CD4-positive, alpha-beta T cell (primary cell): ENCODE data around the gene UNC119. TPM values are rescaled to one million over a fixed set of nuclear protein-coding genes. Genes with fewer than 3 reads are reported as not detected.
"Not testable (repeated sequence)": the region's sequence is repeated elsewhere in the genome, so short reads cannot be mapped to it uniquely, and the experiment has no call there.

Experiments used
- ATAC-seq: fragments of 200-7000 bp; cut with Tn5 transposase; one replicate; pipeline ENCODE4 v1.10.0; 2022; ENCODE audit warnings: mild to moderate bottlenecking; ENCODE audit not compliant: poor library complexity
- CTCF ChIA-PET: fragments of 350-600 bp; sonication (Branson Sonifier 250); formaldehyde crosslinking; loops from one replicate; lab custom pipeline; 2021; ENCODE audit warnings: antibody characterized with exemption, inconsistent platforms; lab: Charles Lee
- POLR2A ChIA-PET: fragments of 350-600 bp; sonication (Branson Sonifier 250); formaldehyde crosslinking; loops from one replicate; lab custom pipeline; 2021; ENCODE audit warnings: antibody characterized with exemption, inconsistent platforms; lab: Charles Lee
- DNase-seq, 14 experiments: peaks; one replicate each; pipeline ENCODE4 v3.0.0-alpha.2; 2013 to 2020; ENCODE audit warnings: mixed read lengths in 2 of 14
- H3K27ac ChIP-seq, 2 donors: one replicate each; pipeline versions ENCODE4 v1.5.1 to v1.7.0; 2013; ENCODE audit warnings: low read length in 2 of 2, low read depth in 1 of 2, mild to moderate bottlenecking in 1 of 2
- H3K27me3 ChIP-seq, 2 experiments: 1 replicate in 1 of 2; 2 replicates in 1 of 2; pipeline versions ENCODE4 v1.6.1 to v1.7.0; 2013; ENCODE audit warnings: low read length in 2 of 2, control low read depth in 1 of 2, mild to moderate bottlenecking in 1 of 2, moderate library complexity in 1 of 2; ENCODE audit not compliant: insufficient read depth in 2 of 2, control insufficient read depth in 1 of 2
- H3K36me3 ChIP-seq: one replicate; pipeline ENCODE4 v1.6.1; 2013; ENCODE audit warnings: low read length, control low read depth; ENCODE audit not compliant: insufficient read depth
- H3K4me1 ChIP-seq: one replicate; pipeline ENCODE4 v1.6.1; 2013; ENCODE audit warnings: low read length, control low read depth; ENCODE audit not compliant: insufficient read depth
- H3K4me3 ChIP-seq: one replicate; pipeline ENCODE4 v1.5.1; 2013; ENCODE audit warnings: mild to moderate bottlenecking, low read length, moderate library complexity
- H3K9me3 ChIP-seq, 2 experiments: 1 replicate in 1 of 2; 2 replicates in 1 of 2; pipeline versions ENCODE4 v1.6.1 to v1.7.0; 2013; ENCODE audit warnings: low read length in 2 of 2, mild to moderate bottlenecking in 2 of 2, control low read depth in 1 of 2, moderate library complexity in 1 of 2; ENCODE audit not compliant: control insufficient read depth in 1 of 2, insufficient read depth in 1 of 2
- H3K27ac Mint-ChIP-seq: one replicate; pipeline ENCODE4 v1.8.0; 2020; ENCODE audit warnings: mixed read lengths
- H3K27me3 Mint-ChIP-seq: one replicate; pipeline ENCODE4 v1.8.0; 2021; ENCODE audit warnings: mixed read lengths
- H3K36me3 Mint-ChIP-seq: one replicate; pipeline ENCODE4 v1.8.0; 2021; ENCODE audit warnings: low read depth, mixed read lengths
- H3K4me1 Mint-ChIP-seq: one replicate; pipeline ENCODE4 v1.8.0; 2021; ENCODE audit warnings: low read depth, mixed read lengths
- H3K4me3 Mint-ChIP-seq: one replicate; pipeline ENCODE4 v1.8.0; 2020; ENCODE audit warnings: mild to moderate bottlenecking, mixed read lengths
- H3K9me3 Mint-ChIP-seq: one replicate; pipeline ENCODE4 v1.8.0; 2020; ENCODE audit warnings: mixed read lengths
- CTCF ChIP-seq: fragments of 200-600 bp; IDR thresholded peaks from one replicate; pipeline ENCODE4 v1.8.0; 2022; ENCODE audit warnings: antibody characterized with exemption, mild to moderate bottlenecking
- intact Hi-C, 2 experiments: fragments of 100-400 bp; cut with DNase I in 1 of 2; cut with micrococcal nuclease in 1 of 2; formaldehyde crosslinking; loops; one replicate each; pipeline versions ENCODE4 v1.15.1 to v1.9.0; 2023 to 2025; cut with DNase I, micrococcal nuclease
- total RNA-seq, 174 experiments: library from RNA in 2 of 174; stranded (reverse) in 2 of 174; gene quantifications; one replicate each; pipeline ENCODE4 v1.2.3 and lab custom pipeline; 2021 to 2026

The UNC119 gene
- total RNA-seq, 2 experiments from 2014 or later = 77.1 to 83.9 TPM

- H3K27ac Mint-ChIP-seq = no peak overlapping the region
- intact Hi-C loops = no loop called here
Measured at GRCh38 chr17:28523876-28524275, 28.5 kb downstream of the UNC119 start.

GRCh38 chr17:28523186-28523585, 29.2 kb downstream of the UNC119 start:
- ATAC-seq = no peak
- intact Hi-C loops = no loop called here
- no peaks in the 10 kb centered on the region for H3K9me3 Mint-ChIP-seq

More at GRCh38 chr17:28523876-28524275, 28.5 kb downstream of the UNC119 start:
- H3K36me3 Mint-ChIP-seq = no peaks in the 10 kb centered on the region
- H3K9me3 Mint-ChIP-seq = no peaks in the 10 kb centered on the region
- CTCF ChIA-PET = no interaction called here
- Histone ChIP-seq H3K27ac (no peak overlapping the region), H3K4me1 (no peaks in the 10 kb centered on the region), H3K27me3 (no peaks in the 10 kb centered on the region), H3K9me3 (no peaks in the 10 kb centered on the region), H3K36me3 (no peaks in the 10 kb centered on the region), H3K4me3 (no peak overlapping the region)
- no peaks in the 10 kb centered on the region for H3K27me3 Mint-ChIP-seq
- no peak for ATAC-seq
- DNase-seq = no peak
- no peak overlapping the region for H3K4me3 Mint-ChIP-seq
- POLR2A ChIA-PET = no interaction called here
- no peaks in the 10 kb centered on the region for H3K4me1 Mint-ChIP-seq
- no peak for TF ChIP-seq CTCF

GRCh38 chr17:28522281-28522680, 30.1 kb downstream of the UNC119 start:
- H3K36me3 Mint-ChIP-seq, POLR2A ChIA-PET, H3K9me3 Mint-ChIP-seq, H3K4me3 ChIP-seq, H3K9me3 ChIP-seq, intact Hi-C loops, H3K27ac ChIP-seq, ATAC-seq, H3K4me3 Mint-ChIP-seq, H3K27me3 Mint-ChIP-seq, CTCF ChIA-PET, DNase-seq, H3K4me1 ChIP-seq, H3K27me3 ChIP-seq, H3K4me1 Mint-ChIP-seq, H3K36me3 ChIP-seq, H3K27ac Mint-ChIP-seq: not testable (repeated sequence)

More at GRCh38 chr17:28523186-28523585, 29.2 kb downstream of the UNC119 start:
- no peak overlapping the region for H3K4me3 Mint-ChIP-seq
- POLR2A ChIA-PET = no interaction called here
- H3K27me3 Mint-ChIP-seq = no peaks in the 10 kb centered on the region
- CTCF ChIA-PET = no interaction called here
- no peaks in the 10 kb centered on the region for H3K4me1 ChIP-seq
- H3K4me1 Mint-ChIP-seq = no peaks in the 10 kb centered on the region
- H3K4me3 ChIP-seq = no peak overlapping the region
- H3K36me3 Mint-ChIP-seq = no peaks in the 10 kb centered on the region
- DNase-seq = no peak
- H3K27me3 ChIP-seq = no peaks in the 10 kb centered on the region
- H3K9me3 ChIP-seq = no peaks in the 10 kb centered on the region
- H3K27ac ChIP-seq = no peak overlapping the region
- H3K36me3 ChIP-seq = no peaks in the 10 kb centered on the region
- no peak overlapping the region for H3K27ac Mint-ChIP-seq
- no peak for TF ChIP-seq CTCF

GRCh38 chr17:28521311-28522085, 30.9 kb downstream of the UNC119 start:
- POLR2A ChIA-PET = no interaction called here
- H3K27me3 Mint-ChIP-seq = no peaks in the 10 kb centered on the region
- ATAC-seq (no peak), DNase-seq (no peak)
- H3K36me3 Mint-ChIP-seq = no peaks in the 10 kb centered on the region
- CTCF ChIA-PET = no interaction called here
- no peaks in the 10 kb centered on the region for H3K4me1 Mint-ChIP-seq
- H3K27ac Mint-ChIP-seq = no peak overlapping the region
- H3K9me3 Mint-ChIP-seq = no peaks in the 10 kb centered on the region
- H3K4me1 ChIP-seq = no peaks in the 10 kb centered on the region
- no peaks in the 10 kb centered on the region for H3K36me3 ChIP-seq
- no peaks in the 10 kb centered on the region for H3K9me3 ChIP-seq
- intact Hi-C loops = no loop called here
- H3K4me3 Mint-ChIP-seq = no peak overlapping the region
- no peak overlapping the region for H3K27ac ChIP-seq
- no peak for TF ChIP-seq CTCF
- H3K27me3 ChIP-seq = no peaks in the 10 kb centered on the region
- no peak overlapping the region for H3K4me3 ChIP-seq
